NCI-H2081 treated with DMSO at 0.1 percent for 48 hours (cell line): ENCODE measurements around the gene KIF1B.
A peak's percentile ranks its signal among the peaks of the same experiment; 100 is the strongest.
"Not testable (repeated sequence)": the region's sequence is repeated elsewhere in the genome, so short reads cannot be mapped to it uniquely, and the experiment has no call there.

Source experiments
- DNase-seq: peaks from one replicate; lab custom pipeline; 2025; lab: John Stamatoyannopoulos, UW

KIF1B gene

DNA sequence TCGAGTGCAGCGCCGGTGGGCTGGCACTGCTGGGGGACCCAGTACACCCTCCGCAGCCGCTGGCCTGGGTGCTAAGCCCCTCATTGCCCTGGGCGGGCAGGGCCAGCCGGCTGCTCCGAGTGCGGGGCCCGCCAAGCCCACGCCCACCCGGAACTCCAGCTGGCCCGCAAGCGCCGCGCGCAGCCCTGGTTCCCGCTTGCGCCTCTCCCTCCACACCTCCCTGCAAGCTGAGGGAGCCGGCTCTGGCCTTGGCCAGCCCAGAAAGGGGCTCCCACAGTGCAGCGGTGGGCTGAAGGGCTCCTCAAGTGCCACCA, 216.1 kb downstream of the KIF1B start:
- DNase-seq = not testable (repeated sequence)

DNA sequence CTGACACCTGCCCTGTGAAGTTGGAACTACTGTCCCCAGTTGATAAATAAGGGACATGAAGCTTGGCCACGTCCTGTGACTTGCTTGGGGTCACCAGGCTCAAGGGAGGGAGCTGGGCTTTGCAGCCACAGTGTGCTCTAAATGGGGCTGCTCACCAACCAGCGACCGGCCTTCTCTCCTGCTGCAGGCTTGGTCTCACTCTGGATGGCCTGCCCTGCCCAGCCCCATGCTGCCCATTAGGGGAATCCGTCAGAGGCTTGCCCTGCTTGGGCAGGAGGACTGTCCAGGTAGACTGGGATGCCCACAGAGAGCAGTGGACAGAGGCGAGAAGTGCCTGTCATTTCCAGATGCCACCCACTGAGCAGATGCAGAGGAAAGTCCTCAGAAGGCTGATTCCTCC, 218.6 kb downstream of the KIF1B start:
- no peak for DNase-seq

DNA sequence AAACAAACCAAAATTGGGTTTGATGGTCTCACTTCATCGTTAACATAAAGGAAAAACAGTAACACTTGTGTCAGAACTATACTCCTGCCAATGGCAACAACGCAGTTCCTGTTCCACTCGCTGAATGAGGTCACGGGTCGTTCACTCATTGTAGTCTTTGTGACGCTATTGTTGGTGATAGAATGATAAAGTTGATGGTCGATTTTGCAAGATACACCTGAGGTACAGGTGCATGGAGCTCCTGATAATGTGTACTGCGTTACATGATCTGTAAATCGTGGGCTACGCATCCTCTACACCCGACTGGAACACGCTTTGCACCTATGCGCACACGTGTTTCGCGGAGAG, 219.5 kb downstream of the KIF1B start:
- DNase-seq = no peak

DNA sequence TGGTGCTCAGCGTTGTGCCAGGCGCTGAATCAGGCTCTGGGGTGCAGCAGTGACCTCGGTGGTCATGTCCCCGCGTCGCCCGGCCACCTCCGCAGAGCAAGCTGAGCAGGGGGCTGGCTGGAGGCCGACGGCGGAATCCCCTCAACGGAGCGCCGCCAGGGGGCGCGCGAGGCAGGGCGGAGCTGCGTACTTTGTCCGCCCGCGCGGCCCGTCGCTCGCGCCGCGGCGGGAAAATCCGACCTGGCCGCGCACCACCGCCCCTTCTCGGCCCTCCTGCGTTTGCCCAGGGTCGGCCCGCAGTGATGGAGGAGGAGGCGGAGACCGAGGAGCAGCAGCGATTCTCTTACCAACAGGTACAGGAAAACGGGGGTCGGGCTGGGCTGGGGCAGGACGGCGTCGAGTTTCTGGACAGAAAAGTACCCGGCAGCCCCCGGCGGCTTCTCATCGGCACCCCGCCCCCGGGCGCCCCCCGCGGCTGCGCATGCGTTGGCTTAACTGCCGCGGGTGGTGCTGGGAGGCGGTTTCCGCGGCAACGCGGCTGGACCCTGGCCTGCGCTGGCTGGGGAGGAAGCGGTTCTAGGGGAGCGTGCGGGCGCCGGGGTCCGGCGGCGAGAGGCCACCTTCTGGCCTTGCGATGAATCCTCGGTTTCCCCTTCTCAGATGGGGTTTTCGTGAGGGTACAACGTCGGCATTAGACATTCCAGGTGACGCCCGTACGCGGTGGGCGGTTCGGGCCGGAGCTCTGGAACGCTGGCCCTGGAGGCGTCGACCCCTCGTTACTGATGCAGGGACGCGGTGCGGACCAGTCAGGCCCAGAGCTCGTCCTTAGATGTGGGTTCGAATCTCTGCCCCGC, 220.1 kb downstream of the KIF1B start, which contains the start of gene CENPS:
TSS of gene CENPS (plus strand) at position 218 of the 854 bp plus-strand sequence. CDS start at position 303, 85 bp downstream.
- peak; percentile 50 for DNase-seq
